HUDEP-2 (cell line): ENCODE data around the gene AHI1.
"Not testable (repeated sequence)": the region's sequence is repeated elsewhere in the genome, so short reads cannot be mapped to it uniquely, and the experiment has no call there.

Source experiments
- DNase-seq, 76 experiments: peaks; one replicate each; lab custom pipeline; 2025; ENCODE audit not compliant: unreplicated experiment in 76 of 76; lab: John Stamatoyannopoulos, UW

AHI1 gene

DNA sequence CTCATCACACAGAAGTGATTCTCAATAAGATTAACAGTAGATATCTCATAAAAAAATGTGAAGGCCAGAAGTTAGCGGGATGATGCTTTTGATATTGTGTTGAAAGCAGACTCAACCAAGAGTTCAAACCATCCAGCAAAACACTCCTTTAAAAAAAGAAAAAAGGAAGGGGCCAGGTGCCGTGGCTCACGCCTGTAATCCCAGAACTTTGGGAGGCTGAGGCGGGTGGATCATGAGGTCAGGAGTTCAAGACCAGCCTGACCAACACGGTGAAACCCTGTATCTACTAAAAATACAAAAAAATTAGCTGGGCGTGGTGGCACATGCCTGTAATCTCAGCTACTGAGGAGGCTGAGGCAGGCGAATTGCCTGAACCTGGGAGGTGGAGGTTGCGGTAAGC is 157.6 kb downstream of the AHI1 start:
- not testable (repeated sequence) for DNase-seq

DNA sequence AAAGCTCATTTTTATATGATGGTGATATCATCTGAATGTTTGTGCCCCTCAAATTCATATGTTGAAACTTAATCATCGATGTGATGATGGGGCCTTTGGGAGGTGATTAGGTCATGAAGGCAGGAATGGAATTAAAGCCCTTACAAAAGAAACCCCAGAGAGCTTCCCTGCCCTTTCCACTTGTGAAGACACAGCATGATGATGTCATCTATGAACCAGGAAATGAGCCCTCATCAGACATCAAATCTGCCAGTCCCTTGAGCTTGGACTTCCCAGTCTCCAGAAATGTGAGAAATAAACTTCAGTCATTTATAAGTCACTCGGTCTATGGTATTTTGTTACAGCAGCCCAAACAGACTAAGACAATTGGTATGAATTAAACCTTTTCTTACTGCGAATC is 163.4 kb downstream of the AHI1 start:
- DNase-seq: no peak

DNA sequence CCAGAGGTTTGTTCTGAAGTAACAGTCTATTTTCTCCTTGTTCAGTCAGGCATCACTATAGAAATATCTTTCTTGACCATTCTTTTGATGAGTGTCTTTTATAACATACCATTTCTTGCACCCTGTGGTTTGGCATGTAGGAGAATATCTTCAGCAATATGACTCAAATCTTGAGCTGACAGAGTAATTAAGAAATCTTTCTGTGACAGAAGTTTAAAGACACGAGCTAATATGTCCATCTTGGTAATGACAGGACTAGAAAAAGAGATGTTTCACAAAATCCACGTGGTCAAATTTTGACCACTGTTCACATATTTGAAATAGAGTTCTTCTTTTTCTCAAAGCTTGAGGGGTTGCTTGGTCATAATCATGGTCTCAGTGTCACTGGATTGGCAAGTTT is 166.5 kb downstream of the AHI1 start:
- DNase-seq: no peak

DNA sequence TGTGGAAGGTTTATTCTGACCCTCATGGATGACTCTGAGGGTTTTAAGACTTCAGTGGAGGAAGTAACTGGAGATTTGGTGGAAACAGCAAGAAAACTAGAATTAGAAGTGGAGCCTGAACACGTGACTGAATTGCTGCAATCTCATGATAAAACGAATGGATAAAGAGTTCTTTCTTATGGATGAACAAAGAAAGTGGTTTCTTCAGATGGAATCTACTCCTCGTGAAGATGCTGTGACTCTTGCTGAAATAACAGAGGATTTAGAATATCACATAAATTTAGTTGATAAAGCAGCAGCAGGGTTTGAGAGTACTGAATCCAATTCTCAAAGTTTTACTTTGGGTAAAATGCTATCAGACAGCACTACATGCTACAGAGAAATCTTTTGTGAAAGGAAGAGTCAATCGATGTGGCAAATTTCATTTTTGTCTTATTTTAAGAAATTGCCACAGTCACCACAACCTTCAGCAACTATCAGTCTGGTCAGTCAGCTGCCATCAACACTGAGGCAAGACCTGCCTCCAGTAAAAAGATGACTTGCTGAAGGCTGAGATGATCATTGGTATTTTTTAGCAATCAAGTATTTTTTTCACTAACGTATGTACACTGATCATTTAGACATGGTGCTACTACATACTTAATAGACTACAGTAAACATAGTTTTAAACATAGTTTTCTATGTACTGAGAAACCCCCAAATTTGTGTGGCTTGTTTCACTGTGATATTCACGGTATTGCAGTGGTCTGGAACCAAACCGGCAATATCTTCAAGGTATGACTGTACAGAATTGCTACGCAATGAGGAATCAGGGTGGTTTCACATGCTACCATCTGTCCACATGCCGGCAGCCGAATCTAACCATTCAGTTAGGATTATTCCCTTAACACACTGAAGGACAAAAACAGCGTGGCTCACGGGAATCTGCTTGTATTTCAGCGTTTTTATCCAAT is 167.4 kb downstream of the AHI1 start:
- DNase-seq: no peak

DNA sequence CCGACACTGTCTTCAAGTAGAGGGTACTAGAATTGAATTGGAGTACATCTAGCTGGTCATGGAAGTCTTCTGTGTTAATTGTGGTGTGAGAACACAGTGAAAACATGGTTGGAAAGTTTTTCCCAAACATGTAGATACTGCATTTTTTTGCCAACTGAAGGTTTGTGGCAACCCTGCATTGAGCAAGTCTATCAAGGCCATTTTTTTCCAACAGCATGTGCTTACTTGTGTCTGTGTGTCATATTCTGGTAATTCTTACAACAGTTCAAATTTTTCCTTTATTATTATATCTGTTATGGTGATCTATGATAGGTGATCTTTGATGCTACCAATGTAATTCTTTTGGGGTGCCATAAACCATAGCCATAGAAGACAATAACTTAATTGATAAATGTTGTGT is 169.4 kb downstream of the AHI1 start:
- DNase-seq: no peak

DNA sequence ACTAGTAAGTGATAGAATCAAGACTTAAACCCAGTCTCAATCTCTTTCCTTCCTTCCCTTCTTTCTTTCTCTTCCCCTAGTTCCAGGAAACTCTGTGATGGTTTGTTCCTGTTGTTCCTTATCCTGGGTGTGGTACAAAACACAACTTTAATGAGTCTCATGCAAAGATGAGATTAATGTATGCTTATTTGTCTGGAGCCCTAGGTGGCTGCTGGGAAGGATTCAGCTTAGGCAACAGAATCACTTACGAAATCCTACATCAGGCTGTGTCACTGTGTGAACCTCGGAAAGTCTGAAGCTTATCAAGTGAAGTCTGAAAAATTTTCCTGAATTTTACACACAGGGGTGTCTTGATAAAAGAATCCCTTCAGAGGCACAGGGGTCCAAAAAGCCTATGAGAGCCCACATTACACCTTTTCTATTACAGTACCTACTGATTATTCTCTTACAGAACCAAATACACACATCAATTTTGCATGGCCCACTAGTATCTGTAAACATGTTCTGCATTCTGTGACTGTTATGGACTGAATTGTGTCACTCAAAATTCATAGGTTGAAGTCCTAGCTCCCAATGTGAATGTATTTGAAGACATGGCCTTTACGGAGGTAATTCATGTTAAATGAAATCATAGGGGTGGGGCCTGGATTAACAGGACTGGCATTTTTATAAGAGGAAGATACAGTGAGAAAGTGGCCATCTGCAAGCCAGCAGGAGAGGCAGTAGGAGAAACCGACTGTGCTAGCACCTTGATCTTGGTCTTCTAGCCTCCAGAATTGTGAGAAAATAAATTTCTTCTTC is 171.7 kb downstream of the AHI1 start:
- DNase-seq: peak in 54 of 76 experiments; percentile 8 to 90 (median 50)

DNA sequence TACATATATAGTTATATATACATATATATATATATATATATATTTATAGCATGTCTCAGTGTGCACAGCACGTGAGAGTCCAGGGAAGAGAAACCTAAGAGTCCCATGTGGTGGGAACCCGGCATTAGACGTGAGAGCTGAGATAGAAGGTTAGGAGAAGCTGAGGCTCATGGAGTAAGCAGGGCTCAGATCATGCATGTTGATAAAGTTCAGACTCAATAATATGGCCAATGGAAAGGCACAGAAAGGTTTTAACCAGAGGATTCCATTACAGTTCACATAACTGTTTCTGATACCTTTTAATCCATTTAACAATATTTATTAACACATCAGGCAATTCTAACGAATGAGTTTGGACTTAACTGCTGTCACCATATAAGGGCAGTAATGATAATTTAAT is 173.0 kb downstream of the AHI1 start:
- DNase-seq: no peak

DNA sequence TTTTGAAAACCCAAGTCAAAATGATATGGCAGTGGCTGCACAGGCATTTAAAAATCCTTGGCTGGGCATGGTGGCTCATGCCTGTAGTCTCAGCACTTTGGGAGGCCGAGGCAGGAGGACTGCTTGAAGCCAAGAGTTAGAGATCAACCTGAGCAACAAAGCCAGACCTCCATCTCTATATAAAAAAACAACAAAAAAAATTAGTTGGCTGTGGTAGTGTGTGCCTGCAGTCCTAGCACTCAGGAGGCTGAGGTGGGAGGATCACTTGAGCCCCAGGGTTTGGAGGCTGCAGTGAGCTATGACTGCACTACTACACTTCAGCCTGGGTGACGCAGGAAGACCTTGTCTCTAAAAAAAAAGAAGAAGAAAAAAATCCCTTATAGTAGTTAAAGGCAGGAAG is 173.6 kb downstream of the AHI1 start:
- DNase-seq: peak in 5 of 76 experiments; percentile 11 to 23 (median 17)

DNA sequence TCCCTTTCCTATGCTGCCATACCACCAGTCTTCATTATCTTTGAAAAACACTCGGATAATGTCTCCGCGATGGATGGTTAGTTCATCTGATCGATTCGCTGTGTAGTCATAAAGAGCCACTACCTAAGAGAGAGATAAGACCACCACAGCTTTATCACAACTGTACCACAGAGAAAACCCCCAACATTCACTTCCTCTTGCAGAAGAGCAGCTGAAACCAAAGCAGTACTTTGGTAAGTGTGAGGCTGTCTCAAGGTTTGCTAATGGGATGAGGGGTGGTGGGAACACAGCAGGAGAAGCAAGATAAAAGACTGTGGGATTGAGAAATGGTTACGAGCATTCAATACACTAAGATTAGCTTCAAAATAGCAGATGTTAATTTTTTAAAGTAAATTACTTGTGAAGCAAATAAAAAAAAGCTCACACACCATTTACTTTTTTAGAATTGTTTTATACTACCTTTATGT is 174.3 kb downstream of the AHI1 start:
- peak in 73 of 76 experiments; percentile 24 to 100 (median 89) for DNase-seq

DNA sequence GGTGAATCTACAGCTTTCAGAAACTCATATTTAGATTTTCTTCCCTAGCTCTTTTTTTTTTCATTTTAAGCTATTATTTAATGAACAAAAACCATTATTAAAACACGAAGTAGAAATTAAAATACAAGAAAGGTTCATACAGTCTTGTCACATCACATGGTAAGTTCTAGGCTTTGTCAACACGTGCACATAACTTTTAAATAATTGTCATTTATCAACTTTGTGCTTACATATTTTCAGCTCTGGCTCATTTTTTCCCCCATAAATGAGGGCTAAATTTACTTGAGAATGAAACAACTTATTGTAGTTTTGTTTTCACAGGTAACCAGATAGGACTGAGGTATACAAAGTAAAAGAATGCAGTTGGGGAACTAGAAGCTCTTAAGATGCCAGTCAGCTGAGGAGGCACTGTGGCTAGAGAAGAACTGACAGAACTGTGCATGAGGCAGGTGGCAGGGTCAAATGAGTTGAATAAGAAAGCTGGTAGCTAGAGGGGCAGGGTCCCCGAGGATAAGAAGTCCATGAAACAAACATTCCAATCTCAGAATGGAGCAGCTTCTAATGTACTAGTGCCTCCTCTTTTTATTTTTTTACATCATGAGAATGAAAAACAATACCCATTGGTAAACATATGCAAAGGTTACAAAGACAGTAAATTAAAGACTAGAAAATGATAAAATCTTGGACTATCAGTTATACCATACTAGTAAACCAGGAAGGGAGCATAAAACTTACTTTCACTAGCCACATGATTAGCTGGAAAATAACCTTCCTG is 174.9 kb downstream of the AHI1 start:
- DNase-seq: peak in 43 of 76 experiments; percentile 5 to 82 (median 49)

DNA sequence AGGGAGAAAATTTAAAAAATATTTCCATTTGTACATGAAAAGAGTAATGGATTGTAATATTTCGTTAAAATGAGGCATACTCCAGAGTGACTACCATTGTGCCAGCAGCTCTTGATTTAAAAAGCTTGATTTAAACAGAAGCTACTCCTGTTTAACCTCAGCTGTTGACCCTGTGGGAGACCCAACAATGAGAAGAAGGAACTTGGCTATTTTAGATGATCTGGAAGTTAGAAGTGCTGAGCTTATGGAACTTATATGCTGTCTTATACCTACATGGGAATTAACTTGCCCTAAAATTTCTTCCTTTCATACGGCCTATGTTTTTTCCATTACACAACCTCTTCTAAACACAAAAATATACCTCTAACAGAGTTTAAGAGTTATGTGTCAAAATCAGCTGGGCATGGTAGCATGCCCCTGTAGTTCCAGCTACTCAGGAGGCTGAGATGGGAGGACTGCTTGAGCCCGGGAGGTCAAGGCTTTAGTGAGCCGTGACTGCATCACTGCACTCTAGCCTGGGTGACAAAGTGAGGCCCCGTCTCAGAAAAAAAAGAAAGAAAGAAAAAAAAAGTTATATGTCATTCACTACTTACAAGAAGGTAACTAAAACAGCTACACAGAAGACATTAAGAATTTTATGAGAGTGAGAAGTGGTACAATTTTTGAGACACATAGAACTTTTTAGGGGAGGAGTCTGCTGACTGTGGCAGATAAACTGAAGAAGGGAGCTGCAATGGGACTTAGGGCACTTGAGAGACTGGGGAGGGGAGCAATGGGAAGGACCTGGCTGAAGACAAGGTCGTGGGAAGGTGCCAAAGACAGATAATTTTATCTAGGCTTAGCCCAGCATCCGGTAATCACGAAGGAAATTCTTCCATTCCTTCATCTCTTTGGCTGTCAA is 176.6 kb downstream of the AHI1 start:
- peak in 74 of 76 experiments; percentile 28 to 98 (median 90) for DNase-seq

DNA sequence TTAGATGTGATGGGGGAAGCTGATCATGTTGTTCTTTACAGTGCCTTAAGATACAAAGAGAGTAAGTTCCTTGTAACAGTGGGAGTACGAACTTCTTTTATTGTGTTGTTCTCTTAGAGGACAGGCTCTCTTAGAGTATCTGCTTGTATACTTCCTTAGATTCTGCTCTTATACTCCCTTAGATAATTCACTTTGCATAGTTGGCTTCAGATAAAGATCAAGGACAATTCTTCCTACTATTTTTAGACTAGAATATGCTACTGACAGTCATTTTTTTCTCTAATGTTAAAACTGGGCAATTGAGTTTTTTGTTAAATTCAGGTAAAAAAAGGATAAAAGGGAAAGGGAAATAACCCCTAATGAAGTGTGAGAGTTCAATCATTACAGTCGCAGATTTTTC is 177.7 kb downstream of the AHI1 start:
- peak in 2 of 76 experiments; percentile 16 to 20 for DNase-seq

DNA sequence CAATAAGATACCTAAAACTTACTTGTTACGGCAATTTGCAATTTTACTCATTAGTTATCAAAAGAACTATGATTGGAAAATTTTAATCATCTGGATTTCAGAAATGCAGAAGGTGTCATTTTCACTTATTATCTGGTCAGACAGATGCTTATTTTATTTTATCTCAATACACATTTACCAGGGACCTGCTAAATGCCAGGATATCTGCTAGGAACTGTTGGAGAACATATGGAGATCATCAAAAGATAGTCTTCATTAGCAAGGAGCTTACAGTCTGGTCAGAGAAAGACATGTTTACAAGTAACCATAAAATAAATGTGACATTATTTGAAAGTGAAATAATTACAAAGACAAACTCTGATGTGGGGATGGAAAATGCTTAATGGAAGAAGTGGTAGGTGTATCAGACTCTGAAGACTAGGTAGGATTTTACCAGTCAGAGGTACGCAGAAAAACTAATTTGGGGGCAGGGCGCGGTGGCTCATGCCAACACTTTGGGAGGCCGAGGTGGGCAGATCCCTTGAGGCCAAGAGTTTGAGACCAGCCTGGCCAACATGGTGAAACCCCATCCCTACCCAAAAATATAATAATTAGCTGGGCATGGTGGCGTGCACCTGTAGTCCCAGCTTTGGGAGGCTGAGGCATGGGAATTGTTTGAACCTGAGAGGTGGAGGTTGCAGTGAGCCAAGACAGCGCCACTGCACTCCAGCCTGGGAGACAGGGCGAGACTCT is 178.6 kb downstream of the AHI1 start:
- peak in 17 of 76 experiments; percentile 19 to 73 (median 31) for DNase-seq

DNA sequence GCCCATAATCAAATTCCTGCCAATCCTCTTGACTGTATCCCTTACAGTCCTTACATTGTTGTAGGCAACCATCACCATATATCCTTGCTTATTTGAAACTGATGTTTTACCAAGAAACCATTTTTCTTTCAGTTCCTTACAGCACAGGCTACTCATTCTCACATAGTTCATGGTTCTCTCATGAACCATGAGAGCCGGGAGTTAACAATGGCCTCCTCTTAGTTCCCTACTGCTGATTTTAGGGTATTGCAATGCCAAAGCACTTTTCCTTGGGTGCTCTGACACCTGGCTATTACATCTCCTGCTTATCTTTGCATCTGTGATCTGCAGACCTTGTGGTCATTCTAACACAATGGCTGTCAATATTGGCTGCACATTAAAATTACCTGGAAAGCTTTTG is 183.0 kb downstream of the AHI1 start:
- no peak for DNase-seq

DNA sequence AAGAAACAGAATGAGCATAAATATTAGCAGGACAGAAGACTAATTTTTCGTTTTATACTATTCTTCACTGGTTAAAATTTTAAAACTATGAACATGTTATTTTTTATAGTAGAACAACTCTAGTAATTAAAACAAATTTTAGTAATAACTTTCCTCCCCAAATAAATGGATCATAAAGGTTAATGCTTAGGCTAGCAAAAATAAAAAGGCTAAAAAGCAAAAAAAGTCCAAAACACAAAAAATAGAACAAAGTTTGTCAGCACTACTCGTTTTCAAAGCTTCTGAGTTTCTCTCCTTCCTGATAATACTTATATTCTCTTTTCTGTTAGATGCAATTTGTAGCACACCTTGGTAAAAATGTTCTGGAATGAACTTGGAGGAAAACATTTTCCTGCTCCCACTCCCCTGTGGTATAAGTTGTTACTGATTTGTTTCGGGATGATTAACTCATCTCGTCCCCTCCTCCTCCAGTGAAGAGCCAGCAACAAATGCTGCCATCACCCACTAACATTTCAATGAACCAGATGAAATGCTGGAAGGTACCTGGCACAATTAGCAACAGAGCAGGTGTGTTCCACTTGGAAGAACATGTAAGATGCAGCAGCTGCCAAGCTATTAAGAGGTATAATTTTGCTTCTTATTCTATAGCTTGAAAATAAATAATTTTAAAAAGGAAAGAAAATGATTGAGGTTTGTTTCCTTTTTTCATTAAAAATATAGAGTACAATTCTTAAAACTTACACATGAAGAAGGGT is 185.9 kb downstream of the AHI1 start:
- DNase-seq: no peak

DNA sequence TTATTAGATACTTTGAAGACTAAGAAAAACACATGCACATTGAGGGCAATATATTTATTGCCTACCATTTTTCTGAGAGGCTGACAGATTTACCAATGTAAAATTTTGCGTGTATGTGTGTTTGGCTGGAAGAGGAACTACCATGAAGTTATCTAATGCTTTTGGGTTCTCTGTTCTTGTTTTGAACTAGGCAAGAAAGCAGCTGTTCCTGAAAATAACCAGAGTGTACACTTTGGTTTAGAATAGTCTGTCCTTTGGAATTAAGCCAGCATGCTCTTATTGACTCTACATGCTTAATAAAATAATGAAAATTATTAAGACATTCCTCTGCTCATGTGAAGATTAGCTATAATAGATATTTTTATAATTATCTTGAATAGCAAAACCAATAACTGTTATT is 187.2 kb downstream of the AHI1 start:
- no peak for DNase-seq

DNA sequence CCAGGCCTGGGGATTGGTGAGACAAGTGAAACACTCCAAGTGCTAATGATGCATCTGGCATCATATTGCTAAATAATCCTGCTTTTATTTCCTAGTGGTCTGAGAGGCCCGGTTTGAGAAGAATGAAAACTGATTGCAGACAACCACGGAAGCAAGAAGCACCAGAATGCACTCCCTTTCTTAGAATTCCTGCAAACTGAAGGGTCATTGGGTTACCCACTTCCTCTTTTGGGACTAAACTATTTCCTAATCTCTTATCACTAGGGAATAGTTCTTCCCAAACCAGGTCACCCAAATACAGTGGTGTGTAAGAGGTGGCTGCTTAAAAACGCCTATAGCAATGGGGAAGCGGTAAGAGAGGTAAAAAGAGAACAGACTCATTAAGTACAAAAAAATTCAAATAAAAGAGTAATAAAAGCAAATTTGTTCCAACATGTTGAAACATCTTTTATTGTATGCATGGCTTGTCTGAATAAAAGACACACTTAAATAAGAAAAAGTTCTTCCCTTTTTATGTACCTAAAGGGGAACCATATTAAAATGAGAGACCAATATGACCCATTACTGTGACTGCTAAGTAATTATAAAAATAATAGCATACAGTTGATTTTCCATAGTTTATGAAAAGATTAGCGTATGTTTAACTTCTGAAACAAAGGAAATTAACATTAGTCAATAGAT is 190.7 kb downstream of the AHI1 start:
- no peak for DNase-seq

DNA sequence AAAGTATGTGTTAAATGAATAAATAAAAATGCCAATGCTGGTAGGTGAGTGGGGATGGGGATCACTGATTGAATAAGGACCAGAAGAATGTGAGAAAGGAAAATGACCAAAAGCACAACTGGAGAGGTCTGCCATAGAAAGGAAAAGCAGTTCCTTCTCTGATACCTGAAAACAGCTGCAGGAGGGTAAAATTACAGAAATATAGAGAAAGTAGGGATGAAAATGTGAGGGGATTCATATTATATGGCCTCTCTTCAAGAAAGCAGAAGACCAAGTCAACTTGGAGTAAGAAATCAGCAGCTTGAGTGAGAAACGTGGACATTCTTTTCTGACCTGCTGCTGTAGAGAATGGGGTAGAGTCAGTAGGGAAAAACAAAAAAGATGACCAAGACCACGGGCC is 191.4 kb downstream of the AHI1 start:
- no peak for DNase-seq
